Subcutaneous abdominal adipose tissue (tissue), 5 donors: ENCODE measurements around the gene ATP6V0D1.

Source experiments
- H3K27ac ChIP-seq: one replicate; pipeline ENCODE4 v1.7.0; 2013; ENCODE audit warnings: low read depth, mild to moderate bottlenecking, inconsistent platforms, low read length, moderate library complexity
- H3K27me3 ChIP-seq, 5 donors: one replicate each; pipeline ENCODE4 v1.7.0; 2013; ENCODE audit warnings: low read length in 5 of 5, inconsistent platforms in 1 of 5; ENCODE audit not compliant: control insufficient read depth in 5 of 5, insufficient read depth in 4 of 5
- H3K36me3 ChIP-seq, 5 donors: one replicate each; pipeline ENCODE4 v1.7.0; 2013; ENCODE audit warnings: low read length in 5 of 5; ENCODE audit not compliant: control insufficient read depth in 5 of 5, insufficient read depth in 5 of 5
- H3K4me1 ChIP-seq, 5 donors: one replicate each; pipeline ENCODE4 v1.7.0; 2013; ENCODE audit warnings: low read length in 5 of 5, mild to moderate bottlenecking in 3 of 5, moderate library complexity in 1 of 5; ENCODE audit not compliant: control insufficient read depth in 5 of 5, insufficient read depth in 5 of 5
- H3K4me3 ChIP-seq, 5 donors: one replicate each; pipeline ENCODE4 v1.7.0; 2013; ENCODE audit warnings: low read length in 5 of 5, low read depth in 1 of 5
- H3K9ac ChIP-seq, 5 donors: one replicate each; pipeline ENCODE4 v1.7.0; 2013; ENCODE audit warnings: low read length in 5 of 5, mild to moderate bottlenecking in 4 of 5, moderate library complexity in 3 of 5
- H3K9me3 ChIP-seq, 5 donors: one replicate each; pipeline ENCODE4 v1.7.0; 2013; ENCODE audit warnings: low read length in 5 of 5; ENCODE audit not compliant: control insufficient read depth in 5 of 5
- donor health status: healthy.
- donor health status: healthy.
- donor health status: healthy.
- donor health status: healthy.
- donor health status: healthy.

Gene ATP6V0D1

GRCh38 chr16:67438824-67439393 lies 42.0 kb downstream of the ATP6V0D1 start:
- Histone ChIP-seq H3K4me1 (peaks cover 6 to 35% (median 22%) of the 10 kb centered on the region in 5 donors), H3K9ac (no peak overlapping the region), H3K27ac (no peak overlapping the region), H3K36me3 (peaks cover 0 to 76% (median 54%) of the 10 kb centered on the region in 5 donors), H3K9me3 (no peaks in the 10 kb centered on the region), H3K4me3 (no peak overlapping the region), H3K27me3 (no peaks in the 10 kb centered on the region)

GRCh38 chr16:67438098-67438791 lies 42.7 kb downstream of the ATP6V0D1 start:
- Histone ChIP-seq H3K36me3 (peaks cover 0 to 71% (median 51%) of the 10 kb centered on the region in 5 donors), H3K4me3 (no peak overlapping the region), H3K4me1 (peaks cover 4 to 28% (median 15%) of the 10 kb centered on the region in 5 donors), H3K27me3 (no peaks in the 10 kb centered on the region), H3K27ac (no peak overlapping the region), H3K9me3 (no peaks in the 10 kb centered on the region), H3K9ac (no peak overlapping the region)

GRCh38 chr16:67437513-67437912 lies 43.4 kb downstream of the ATP6V0D1 start:
- Histone ChIP-seq H3K27ac (no peak overlapping the region), H3K36me3 (peaks cover 0 to 64% (median 48%) of the 10 kb centered on the region in 5 donors)

GRCh38 chr16:67436640-67437193 lies 44.2 kb downstream of the ATP6V0D1 start:
- Histone ChIP-seq H3K4me1 (peaks cover 1 to 15% (median 9%) of the 10 kb centered on the region in 5 donors), H3K4me3 (no peak overlapping the region), H3K36me3 (peaks cover 0 to 57% (median 44%) of the 10 kb centered on the region in 5 donors), H3K9me3 (no peaks in the 10 kb centered on the region), H3K27me3 (peaks cover 0 to 2% (median 0%) of the 10 kb centered on the region in 5 donors), H3K27ac (no peak overlapping the region), H3K9ac (no peak overlapping the region)

More at GRCh38 chr16:67437513-67437912, 43.4 kb downstream of the ATP6V0D1 start:
- Histone ChIP-seq H3K4me1 (peaks cover under 1 to 21% (median 8%) of the 10 kb centered on the region in 5 donors), H3K4me3 (no peak overlapping the region), H3K9ac (no peak overlapping the region), H3K9me3 (no peaks in the 10 kb centered on the region), H3K27me3 (peaks cover 0 to 2% (median 0%) of the 10 kb centered on the region in 5 donors)

- Histone ChIP-seq H3K9me3 (no peaks in the 10 kb centered on the region), H3K4me1 (peaks cover 1 to 15% (median 13%) of the 10 kb centered on the region in 5 donors), H3K36me3 (peaks cover 0 to 48% (median 41%) of the 10 kb centered on the region in 5 donors), H3K27ac (no peak overlapping the region), H3K9ac (no peak overlapping the region), H3K27me3 (peaks cover 0 to 2% (median 0%) of the 10 kb centered on the region in 5 donors), H3K4me3 (no peak overlapping the region)
These were observed 45.2 kb downstream of the ATP6V0D1 start for GRCh38 chr16:67435758-67436164.

GRCh38 chr16:67433131-67433719 lies 47.7 kb downstream of the ATP6V0D1 start:
- Histone ChIP-seq H3K27ac (no peak overlapping the region), H3K4me3 (no peak overlapping the region), H3K36me3 (peaks cover 0 to 24% (median 21%) of the 10 kb centered on the region in 5 donors), H3K9me3 (no peaks in the 10 kb centered on the region), H3K4me1 (peaks cover 1 to 24% (median 23%) of the 10 kb centered on the region in 5 donors), H3K9ac (no peak overlapping the region), H3K27me3 (peaks cover 0 to 13% (median 5%) of the 10 kb centered on the region in 5 donors)

- peaks cover 0 to 17% (median 13%) of the 10 kb centered on the region in 5 donors for H3K36me3 ChIP-seq
- no peak overlapping the region for H3K27ac ChIP-seq
These were observed 48.5 kb downstream of the ATP6V0D1 start for GRCh38 chr16:67432506-67432890.

GRCh38 chr16:67431775-67432505 lies 49.0 kb downstream of the ATP6V0D1 start:
- Histone ChIP-seq H3K27ac (no peak overlapping the region), H3K4me3 (peak overlapping the region; percentile 27 to 63 (median 48)), H3K9ac (peak overlapping the region in 3 of 5 donors; percentile 21 to 41 (median 25))

More at GRCh38 chr16:67432506-67432890, 48.5 kb downstream of the ATP6V0D1 start:
- Histone ChIP-seq H3K27me3 (peaks cover 5 to 18% (median 10%) of the 10 kb centered on the region in 5 donors), H3K4me1 (peaks cover 1 to 30% (median 28%) of the 10 kb centered on the region in 5 donors), H3K9ac (no peak overlapping the region), H3K4me3 (no peak overlapping the region), H3K9me3 (no peaks in the 10 kb centered on the region)

GRCh38 chr16:67430977-67431774 lies 49.8 kb downstream of the ATP6V0D1 start, which contains the start of gene HSD11B2:
TSS of gene HSD11B2 (plus strand) at chr16:67431121. CDS start at chr16:67431249, 128 bp downstream.
- H3K27ac ChIP-seq, result no peak within 1 kb of the TSS

More at GRCh38 chr16:67431775-67432505, 49.0 kb downstream of the ATP6V0D1 start:
- H3K9me3 ChIP-seq, result no peaks in the 10 kb centered on the region
- H3K27me3 ChIP-seq, result peaks cover 5 to 21% (median 10%) of the 10 kb centered on the region in 5 donors
- H3K36me3 ChIP-seq, result peaks cover 0 to 11% (median 8%) of the 10 kb centered on the region in 5 donors
- H3K4me1 ChIP-seq, result peaks cover 1 to 34% (median 28%) of the 10 kb centered on the region in 5 donors

More at GRCh38 chr16:67430977-67431774, 49.8 kb downstream of the ATP6V0D1 start, which contains the start of gene HSD11B2:
- Histone ChIP-seq H3K27me3 (peaks cover 5 to 25% (median 14%) of the 10 kb centered on the region in 5 donors), H3K36me3 (peaks cover 0 to 5% (median 2%) of the 10 kb centered on the region in 5 donors), H3K4me3 (peak within 1 kb of the TSS; percentile 27 to 63 (median 50)), H3K9ac (peak within 1 kb of the TSS in 3 of 5 donors; percentile 21 to 41 (median 25)), H3K9me3 (no peaks in the 10 kb centered on the region), H3K4me1 (peaks cover 1 to 38% (median 28%) of the 10 kb centered on the region in 5 donors)
